Vagina (tissue), 2 donors: ENCODE measurements around the gene MAP7.

Experiments
- CTCF ChIP-seq, 3 experiments: fragments of 450-650 bp in 2 of 3; fragments of 200-600 bp in 1 of 3; sonication (generic) in 1 of 3; IDR thresholded peaks; one replicate each; pipeline ENCODE4 v1.5.1; 2017 to 2019; ENCODE audit warnings: antibody characterized with exemption in 3 of 3, mild to moderate bottlenecking in 2 of 3, moderate library complexity in 2 of 3
- POLR2A ChIP-seq, 2 donors: fragments of 450-650 bp; IDR thresholded peaks; one replicate each; pipeline ENCODE4 v1.6.1; 2017; ENCODE audit warnings: antibody characterized with exemption in 2 of 2, mild to moderate bottlenecking in 2 of 2, moderate library complexity in 2 of 2
- POLR2AphosphoS5 ChIP-seq, 2 donors: sonication (generic); formaldehyde crosslinking; IDR thresholded peaks; one replicate each; pipeline ENCODE4 v1.9.0; 2017; ENCODE audit warnings: antibody characterized with exemption in 2 of 2, mild to moderate bottlenecking in 2 of 2, low read depth in 1 of 2; ENCODE audit not compliant: insufficient read depth in 1 of 2

GRCh38 chr6:136464148-136464547, 86.1 kb downstream of the MAP7 start:
- TF ChIP-seq CTCF (IDR thresholded peaks at IDR 0.05) (no peak), POLR2AphosphoS5 (IDR thresholded peaks at IDR 0.05; ENCODE audit: insufficient read depth in 1 of 2, low read depth in 1 of 2) (no peak), POLR2A (IDR thresholded peaks at IDR 0.05) (no peak)
